GM10266 (cell line): ENCODE results near the gene COL4A3.

Experiments used
- DNase-seq: peaks from one replicate; pipeline ENCODE4 v3.0.0; 2012; ENCODE audit errors: extremely low spot score
- TF ChIP-seq, protein P1 (sequence below): IDR thresholded peaks from 2 replicates; pipeline ENCODE4 v1.5.1; 2012; ENCODE audit warnings: mild to moderate bottlenecking, low read depth; ENCODE audit not compliant: control insufficient read depth, insufficient read depth; ENCODE audit errors: missing control alignments

Gene COL4A3

DNA sequence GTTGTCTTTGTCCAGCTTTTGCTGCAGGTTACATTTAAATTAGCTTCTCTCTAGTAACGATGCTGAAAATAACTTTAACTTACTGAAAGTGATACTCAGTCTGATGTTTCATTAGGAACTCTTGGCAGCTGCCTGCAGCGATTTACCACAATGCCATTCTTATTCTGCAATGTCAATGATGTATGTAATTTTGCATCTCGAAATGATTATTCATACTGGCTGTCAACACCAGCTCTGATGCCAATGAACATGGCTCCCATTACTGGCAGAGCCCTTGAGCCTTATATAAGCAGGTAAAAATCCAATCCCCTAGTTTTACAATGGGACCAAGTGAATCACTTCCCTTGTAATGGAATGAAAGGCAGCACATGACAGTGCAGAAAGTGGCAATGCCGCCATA, 144.4 kb downstream of the COL4A3 start:
- DNase-seq: no peak
- TF ChIP-seq, protein P1, sequence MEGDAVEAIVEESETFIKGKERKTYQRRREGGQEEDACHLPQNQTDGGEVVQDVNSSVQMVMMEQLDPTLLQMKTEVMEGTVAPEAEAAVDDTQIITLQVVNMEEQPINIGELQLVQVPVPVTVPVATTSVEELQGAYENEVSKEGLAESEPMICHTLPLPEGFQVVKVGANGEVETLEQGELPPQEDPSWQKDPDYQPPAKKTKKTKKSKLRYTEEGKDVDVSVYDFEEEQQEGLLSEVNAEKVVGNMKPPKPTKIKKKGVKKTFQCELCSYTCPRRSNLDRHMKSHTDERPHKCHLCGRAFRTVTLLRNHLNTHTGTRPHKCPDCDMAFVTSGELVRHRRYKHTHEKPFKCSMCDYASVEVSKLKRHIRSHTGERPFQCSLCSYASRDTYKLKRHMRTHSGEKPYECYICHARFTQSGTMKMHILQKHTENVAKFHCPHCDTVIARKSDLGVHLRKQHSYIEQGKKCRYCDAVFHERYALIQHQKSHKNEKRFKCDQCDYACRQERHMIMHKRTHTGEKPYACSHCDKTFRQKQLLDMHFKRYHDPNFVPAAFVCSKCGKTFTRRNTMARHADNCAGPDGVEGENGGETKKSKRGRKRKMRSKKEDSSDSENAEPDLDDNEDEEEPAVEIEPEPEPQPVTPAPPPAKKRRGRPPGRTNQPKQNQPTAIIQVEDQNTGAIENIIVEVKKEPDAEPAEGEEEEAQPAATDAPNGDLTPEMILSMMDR: no peak

DNA sequence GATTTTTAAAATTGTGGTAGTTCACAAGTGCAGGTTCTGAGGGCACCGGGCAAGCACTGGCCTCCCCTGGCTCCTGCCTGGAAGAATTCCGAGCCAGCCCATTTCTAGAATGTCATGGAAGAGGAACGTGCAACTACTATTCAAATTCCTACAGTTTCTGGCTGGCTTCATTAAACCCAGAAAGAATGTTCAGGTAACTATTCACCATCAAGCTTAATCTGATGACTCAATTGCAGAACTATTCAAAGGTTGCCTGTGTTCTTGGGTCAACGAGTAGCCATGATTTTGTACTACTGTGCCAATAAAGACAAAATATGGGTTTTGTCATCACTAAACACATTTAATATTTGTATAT, 146.3 kb downstream of the COL4A3 start:
- TF ChIP-seq, protein P1: no peak

DNA sequence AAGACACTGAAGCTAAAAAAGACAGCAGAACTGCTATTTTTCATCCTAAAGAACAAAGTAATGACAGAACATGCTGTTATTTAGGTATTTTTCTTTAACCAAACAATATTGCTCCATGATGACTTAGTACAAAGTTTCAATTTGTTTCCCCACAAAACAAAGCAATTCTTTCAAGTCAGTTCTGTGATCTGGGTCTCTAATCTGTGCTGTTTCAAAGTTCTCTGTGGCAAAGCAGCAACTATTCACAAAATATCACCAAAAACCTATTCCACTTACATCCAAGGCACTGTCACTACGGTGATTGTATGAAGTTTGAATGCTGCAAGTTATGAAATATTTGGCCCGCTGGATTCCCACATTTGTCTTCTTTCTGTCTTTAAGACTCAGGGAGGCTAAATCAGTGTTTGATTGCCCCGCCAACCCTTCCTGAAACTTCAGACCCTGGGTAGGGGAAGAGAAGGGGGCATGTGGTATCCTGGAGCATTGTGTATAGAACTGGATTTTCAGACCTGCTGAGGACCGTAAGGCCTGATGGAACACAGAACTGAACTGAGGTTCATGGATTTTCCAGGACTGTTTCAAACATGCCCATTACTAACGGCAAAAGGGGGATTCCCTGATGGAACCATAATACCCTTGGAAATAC, 147.6 kb downstream of the COL4A3 start:
- TF ChIP-seq, protein P1: no peak
- DNase-seq: no peak

More for the DNA sequence above, 146.3 kb downstream of the COL4A3 start:
- DNase-seq: no peak

DNA sequence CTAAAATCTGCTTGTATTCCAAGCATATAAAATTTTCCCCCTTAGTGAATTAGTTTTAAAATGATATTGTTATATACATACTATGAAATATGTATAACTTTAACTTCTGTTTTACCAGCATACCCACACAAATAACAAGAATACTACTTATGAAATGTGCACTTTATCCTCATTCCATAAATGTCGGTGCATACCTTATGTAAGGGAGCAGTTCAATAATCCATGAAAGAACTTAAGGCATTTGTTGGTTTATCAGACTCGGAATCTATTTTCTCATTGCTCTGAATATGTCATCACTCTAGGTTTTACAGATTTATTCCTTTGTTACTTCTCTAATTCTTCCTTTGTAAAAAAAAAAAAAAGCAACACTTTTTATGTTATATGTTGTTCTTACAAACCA, 148.2 kb downstream of the COL4A3 start:
- TF ChIP-seq, protein P1: no peak
- no peak for DNase-seq

DNA sequence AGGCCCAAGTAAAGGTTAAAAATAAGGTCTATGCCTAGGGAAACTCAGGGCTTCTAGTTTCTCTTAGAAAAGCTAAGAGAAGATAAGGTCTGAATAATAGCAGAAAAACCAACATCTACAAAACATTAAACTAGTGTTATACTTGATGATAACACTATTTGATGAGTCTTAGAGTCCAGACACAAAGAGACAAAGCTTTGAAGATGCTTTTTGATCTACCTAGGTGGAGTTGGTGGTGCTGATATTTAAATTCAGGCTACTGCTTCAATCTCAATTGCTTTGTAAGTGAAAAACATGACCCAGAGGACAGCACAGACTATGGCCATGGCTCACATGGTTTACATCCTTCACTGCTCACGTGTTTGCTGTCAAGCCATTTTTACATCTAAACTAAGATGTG, 148.9 kb downstream of the COL4A3 start:
- TF ChIP-seq, protein P1: no peak
- DNase-seq: no peak

DNA sequence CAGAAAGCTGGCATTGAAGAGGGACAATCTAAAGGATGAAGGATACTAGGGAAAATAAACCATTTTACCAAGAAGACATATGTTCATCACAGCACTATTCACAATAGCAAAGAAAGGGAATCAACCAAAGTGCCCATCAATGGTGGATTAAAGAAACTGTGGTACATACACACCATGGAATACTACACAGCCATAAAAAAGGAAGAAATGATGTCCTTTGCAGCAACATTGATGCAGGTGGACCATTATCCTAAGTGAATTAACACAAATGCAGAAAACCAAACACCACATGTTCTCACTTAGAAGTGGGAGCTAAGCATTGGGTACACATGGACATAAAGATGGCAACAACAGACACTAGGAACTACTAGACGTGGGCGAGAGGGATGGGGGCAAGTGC, 153.4 kb downstream of the COL4A3 start:
- TF ChIP-seq, protein P1: no peak
- no peak for DNase-seq

DNA sequence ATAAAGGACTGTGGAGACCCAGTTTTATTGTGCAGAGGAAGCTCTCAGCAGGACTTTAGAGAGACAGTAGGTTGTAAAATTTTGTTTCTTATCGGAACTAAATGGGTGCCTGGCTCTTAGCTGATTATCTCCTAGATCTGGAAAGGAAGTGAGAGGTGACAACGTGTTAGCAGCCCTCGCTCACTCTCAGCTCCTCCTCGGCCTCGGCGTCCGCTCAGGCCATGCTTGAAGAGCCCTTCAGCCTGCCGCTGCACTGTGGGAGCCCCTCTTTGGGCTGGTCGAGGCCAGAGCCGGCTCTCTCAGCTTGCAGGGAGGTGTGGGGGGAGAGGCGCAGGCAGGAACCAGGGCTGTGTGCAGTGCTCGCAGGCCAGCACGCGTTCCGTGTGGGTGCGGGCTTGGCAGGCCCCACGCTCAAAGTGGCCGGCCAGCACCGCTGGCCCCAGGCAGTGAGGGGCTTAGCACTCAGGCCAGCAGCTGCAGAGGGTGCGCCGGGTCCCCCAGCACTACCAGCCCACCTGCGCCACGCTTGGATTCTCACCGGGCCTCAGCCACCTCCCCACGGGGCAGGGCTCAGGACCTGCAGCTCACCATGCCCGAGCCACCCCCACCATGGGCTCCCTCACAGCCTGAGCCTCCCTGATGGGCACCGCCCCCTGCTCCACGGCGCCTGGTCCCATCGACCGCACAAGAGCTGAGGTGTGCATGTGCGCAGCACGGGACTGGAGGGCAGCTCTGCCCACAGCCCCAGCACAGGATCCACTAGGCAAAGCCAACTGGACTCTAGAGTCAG, 156.1 kb downstream of the COL4A3 start:
- TF ChIP-seq, protein P1: no peak
- DNase-seq: no peak
